Lung (tissue), 12 donors: ENCODE results near the gene NPNT. TPM values are rescaled to one million over a fixed set of nuclear protein-coding genes. Genes with fewer than 3 reads are reported as not detected.

Source experiments
- ATAC-seq: fragments of 200-7000 bp; cut with Tn5 transposase; one replicate; pipeline ENCODE4 v1.9.1; 2020; ENCODE audit warnings: moderate number of reproducible peaks; ENCODE audit not compliant: insufficient read depth, low FRiP score
- DNase-seq, 3 donors: peaks; one replicate each; pipeline ENCODE4 v3.0.0-alpha.2; 2013 to 2017
- H3K27ac ChIP-seq, 2 donors: one replicate each; pipeline ENCODE4 v1.5.1; 2013; ENCODE audit warnings: mild to moderate bottlenecking in 2 of 2, moderate library complexity in 2 of 2, control low read depth in 1 of 2, inconsistent platforms in 1 of 2, low read depth in 1 of 2, low read length in 1 of 2
- H3K27me3 ChIP-seq, 3 donors: one replicate each; pipeline ENCODE4 v1.5.1; 2013; ENCODE audit warnings: low read length in 2 of 3; ENCODE audit not compliant: control insufficient read depth in 3 of 3, insufficient read depth in 3 of 3
- H3K36me3 ChIP-seq, 4 donors: one replicate each; pipeline ENCODE4 v1.5.1; 2013; ENCODE audit warnings: low read length in 4 of 4, mild to moderate bottlenecking in 1 of 4, moderate library complexity in 1 of 4; ENCODE audit not compliant: control insufficient read depth in 4 of 4, insufficient read depth in 4 of 4
- H3K4me1 ChIP-seq, 5 donors: one replicate each; pipeline ENCODE4 v1.5.1; 2013; ENCODE audit warnings: low read length in 5 of 5, mild to moderate bottlenecking in 2 of 5, moderate library complexity in 1 of 5; ENCODE audit not compliant: control insufficient read depth in 5 of 5, insufficient read depth in 5 of 5
- H3K4me3 ChIP-seq: one replicate; pipeline ENCODE4 v1.5.1; 2013; ENCODE audit warnings: mild to moderate bottlenecking, control low read depth, moderate library complexity
- H3K9ac ChIP-seq, 2 donors: one replicate each; pipeline ENCODE4 v1.5.1; 2013; ENCODE audit warnings: low read length in 2 of 2, control low read depth in 1 of 2; ENCODE audit not compliant: insufficient read depth in 1 of 2
- H3K9me3 ChIP-seq, 4 donors: one replicate each; pipeline ENCODE4 v1.5.1; 2013; ENCODE audit warnings: low read length in 3 of 4, mild to moderate bottlenecking in 1 of 4, moderate library complexity in 1 of 4; ENCODE audit not compliant: control insufficient read depth in 4 of 4, insufficient read depth in 3 of 4
- CTCF ChIP-seq: IDR thresholded peaks from 2 replicates; pipeline ENCODE4 v1.5.1; 2012; ENCODE audit warnings: mild to moderate bottlenecking; ENCODE audit errors: control extremely low read depth, extremely low read depth
- WGBS, 2 donors: extraction: QIAGEN DNeasy Blood & Tissue Kit; methylation state at CpG; one replicate each; pipeline ENCODE4 v1.1.7; 2013; 5-methylcytosine and 5-hydroxymethylcytosine counted together
- polyA plus RNA-seq, 2 donors: library from polyadenylated mRNA; stranded (reverse); fragments of 200-250 nt; gene quantifications; one replicate each; pipeline ENCODE4 v1.2.1, GENCODE V29; 2013
- total RNA-seq, 2 donors: library from RNA; depleted of rRNA in 1 of 2; stranded (reverse); fragments of >200 nt in 1 of 2; gene quantifications; one replicate each; pipeline ENCODE4 v1.2.1, GENCODE V29; 2014 to 2021
- donor health status: control.
- donor health status: control.
- donor health status: Bipolar disorder and iron deficiency.
- donor health status: healthy.
- donor health status: DM: yes; HTN: yes; CAD: no.

NPNT gene
- total and polyA plus RNA-seq, 4 donors, result 41.0 to 160 (median 150) TPM

- H3K27me3 ChIP-seq, result no peaks in the 10 kb centered on the region
- no peak overlapping the region for H3K4me3 ChIP-seq
- H3K27ac ChIP-seq, result no peak overlapping the region
- peaks cover 0 to 5% (median 0%) of the 10 kb centered on the region in 5 donors for H3K4me1 ChIP-seq
- 74 to 79% methylated on average over 10 of the region's 10 CpGs for WGBS, 2 donors
- ATAC-seq (no peak), DNase-seq (no peak)
- TF ChIP-seq CTCF, result no peak
- H3K9ac ChIP-seq, result no peak overlapping the region
- peaks cover 0 to 9% (median 0%) of the 10 kb centered on the region in 4 donors for H3K36me3 ChIP-seq
- H3K9me3 ChIP-seq, result no peaks in the 10 kb centered on the region
Measured at GRCh38 chr4:105967058-105967658, 71.9 kb downstream of the NPNT start.

DNA sequence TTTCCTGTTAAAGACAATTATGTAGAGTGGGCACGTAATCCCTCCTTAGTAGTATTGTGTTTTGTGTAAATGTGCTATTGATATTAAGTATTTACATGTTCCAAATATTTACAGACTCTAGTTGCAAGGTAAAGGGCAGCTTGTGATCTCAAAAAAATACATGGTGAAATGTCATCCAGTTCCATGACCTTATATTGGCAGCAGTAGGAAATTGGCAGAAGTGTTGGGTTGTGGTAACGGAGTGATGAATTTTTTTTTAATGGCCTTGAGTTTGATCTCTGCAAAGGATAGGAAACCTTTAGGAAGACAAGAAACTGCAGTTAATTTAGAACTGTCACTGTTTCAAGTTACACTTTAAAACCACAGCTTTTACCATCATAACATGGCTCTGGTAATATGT is 74.3 kb downstream of the NPNT start:
- no peaks in the 10 kb centered on the region for H3K9me3 ChIP-seq
- no peak overlapping the region for H3K27ac ChIP-seq
- no peak for TF ChIP-seq CTCF
- WGBS, 2 donors, result 77 to 82% methylated on average over 2 of the region's 2 CpGs
- H3K36me3 ChIP-seq, result peaks cover 0 to 6% (median 0%) of the 10 kb centered on the region in 4 donors
- peaks cover 0 to 5% (median 0%) of the 10 kb centered on the region in 5 donors for H3K4me1 ChIP-seq
- no peak overlapping the region for H3K4me3 ChIP-seq
- H3K9ac ChIP-seq, result no peak overlapping the region
- no peak for ATAC-seq
- no peaks in the 10 kb centered on the region for H3K27me3 ChIP-seq
- no peak for DNase-seq

- WGBS, 2 donors, result 87 to 92% methylated on average over 1 of the region's 1 CpG
- H3K36me3 ChIP-seq, result peaks cover 0 to 6% (median 0%) of the 10 kb centered on the region in 4 donors
- peaks cover 0 to 5% (median 0%) of the 10 kb centered on the region in 5 donors for H3K4me1 ChIP-seq
- no peak for TF ChIP-seq CTCF
- ATAC-seq (no peak), DNase-seq (peak in 2 of 3 donors; percentile 15 to 47)
- no peak overlapping the region for H3K27ac ChIP-seq
- H3K27me3 ChIP-seq, result no peaks in the 10 kb centered on the region
- no peak overlapping the region for H3K4me3 ChIP-seq
- H3K9me3 ChIP-seq, result no peaks in the 10 kb centered on the region
- no peak overlapping the region for H3K9ac ChIP-seq
Measured at GRCh38 chr4:105970371-105970770, 75.1 kb downstream of the NPNT start.

DNA sequence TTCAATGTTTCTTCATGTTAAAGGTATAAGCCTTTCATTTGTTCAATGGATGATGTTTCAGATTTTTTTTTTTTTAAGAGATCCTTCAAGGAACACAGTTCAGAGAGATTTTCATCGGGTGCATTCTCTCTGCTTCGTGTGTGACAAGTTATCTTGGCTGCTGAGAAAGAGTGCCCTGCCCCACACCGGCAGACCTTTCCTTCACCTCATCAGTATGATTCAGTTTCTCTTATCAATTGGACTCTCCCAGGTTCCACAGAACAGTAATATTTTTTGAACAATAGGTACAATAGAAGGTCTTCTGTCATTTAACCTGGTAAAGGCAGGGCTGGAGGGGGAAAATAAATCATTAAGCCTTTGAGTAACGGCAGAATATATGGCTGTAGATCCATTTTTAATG is 75.8 kb downstream of the NPNT start:
- 86 to 87% methylated on average over 4 of the region's 4 CpGs for WGBS, 2 donors
- no peak overlapping the region for H3K27ac ChIP-seq
- DNase-seq, result no peak
- no peaks in the 10 kb centered on the region for H3K9me3 ChIP-seq
- H3K9ac ChIP-seq, result no peak overlapping the region
- peaks cover 0 to 6% (median 0%) of the 10 kb centered on the region in 4 donors for H3K36me3 ChIP-seq
- TF ChIP-seq CTCF, result no peak
- ATAC-seq, result no peak
- H3K27me3 ChIP-seq, result no peaks in the 10 kb centered on the region
- no peak overlapping the region for H3K4me3 ChIP-seq
- H3K4me1 ChIP-seq, result peaks cover 0 to 5% (median 0%) of the 10 kb centered on the region in 5 donors
